Measurements from ENCODE around the gene EHMT2. TPM values are rescaled to one million over a fixed set of nuclear protein-coding genes. Genes with fewer than 3 reads are reported as not detected.

Gene EHMT2
- total and polyA plus RNA-seq, 2 of the 13 experiments (the other 11 are each of a cell fraction or from before 2014, with no cell fraction given), result 55.2 to 69.2 TPM

GRCh38 chr6:31897612-31898382, at the start of gene EHMT2 (continued):
- TF ChIP-seq, protein P1, sequence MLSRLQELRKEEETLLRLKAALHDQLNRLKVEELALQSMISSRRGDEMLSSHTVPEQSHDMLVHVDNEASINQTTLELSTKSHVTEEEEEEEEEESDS (CRISPR knock-in tag; IDR thresholded peaks at IDR 0.05; ENCODE audit: borderline replicate concordance), result no peak
- no peak for TF ChIP-seq SRSF4 (IDR thresholded peaks at IDR 0.05; ENCODE audit: low read depth, low read length, poor library complexity, severe bottlenecking)
- no peak for TF ChIP-seq DNMT1 (CRISPR knock-in tag; IDR thresholded peaks at IDR 0.05)
- no peak for TF ChIP-seq ELK4 (CRISPR knock-in tag; IDR thresholded peaks at IDR 0.05; ENCODE audit: borderline replicate concordance)
- TF ChIP-seq ZNF34 (CRISPR knock-in tag; IDR thresholded peaks at IDR 0.05; ENCODE audit: borderline replicate concordance), result no peak
- peak; percentile 8; the same call in 1 of the 2 replicates for TF ChIP-seq MTA1 (CRISPR knock-in tag; IDR thresholded peaks at IDR 0.05; ENCODE audit: borderline replicate concordance)
- TF ChIP-seq ZFYVE20 (CRISPR knock-in tag; IDR thresholded peaks at IDR 0.05; ENCODE audit: borderline replicate concordance, low read depth), result no peak
- no peak for TF ChIP-seq ZNF3 (CRISPR knock-in tag; IDR thresholded peaks at IDR 0.05)
- TF ChIP-seq SETDB1 (CRISPR knock-in tag; IDR thresholded peaks at IDR 0.05; ENCODE audit: borderline replicate concordance), result no peak
- TF ChIP-seq TMF1 (CRISPR knock-in tag; IDR thresholded peaks at IDR 0.05; ENCODE audit: low read depth), result no peak
- TF ChIP-seq MTF1 (CRISPR knock-in tag; IDR thresholded peaks at IDR 0.05), result no peak
- no peak for TF ChIP-seq HDAC2 (CRISPR knock-in tag; IDR thresholded peaks at IDR 0.05)
- 0 out of 2 replicates have a peak, but pooled peaks have one; percentile 16 for TF ChIP-seq ZSCAN20 (CRISPR knock-in tag; IDR thresholded peaks at IDR 0.05; ENCODE audit: borderline replicate concordance)
- TF ChIP-seq, protein P2, sequence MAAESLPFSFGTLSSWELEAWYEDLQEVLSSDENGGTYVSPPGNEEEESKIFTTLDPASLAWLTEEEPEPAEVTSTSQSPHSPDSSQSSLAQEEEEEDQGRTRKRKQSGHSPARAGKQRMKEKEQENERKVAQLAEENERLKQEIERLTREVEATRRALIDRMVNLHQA (CRISPR knock-in tag; IDR thresholded peaks at IDR 0.05), result no peak
- TF ChIP-seq PLRG1 (conservative IDR thresholded peaks at IDR 0.05), result no peak
- no peak for TF ChIP-seq ZNF205 (CRISPR knock-in tag; IDR thresholded peaks at IDR 0.05)
- TF ChIP-seq ZNF451 (CRISPR knock-in tag; IDR thresholded peaks at IDR 0.05), result no peak
- TF ChIP-seq ZKSCAN8 (CRISPR knock-in tag; IDR thresholded peaks at IDR 0.05; ENCODE audit: borderline replicate concordance), result no peak
- peak; percentile 56 for TF ChIP-seq ZFX (CRISPR knock-in tag; IDR thresholded peaks at IDR 0.05; ENCODE audit: low read depth)
- no peak for TF ChIP-seq ZNF616 (CRISPR knock-in tag; IDR thresholded peaks at IDR 0.05; ENCODE audit: low read depth)
- TF ChIP-seq THAP11 (CRISPR knock-in tag; IDR thresholded peaks at IDR 0.05), result peak; percentile 85
- no peak for TF ChIP-seq ZNF552 (CRISPR knock-in tag; IDR thresholded peaks at IDR 0.05; ENCODE audit: borderline replicate concordance)
- TF ChIP-seq HNF1B (CRISPR knock-in tag; IDR thresholded peaks at IDR 0.05), result 0 out of 2 replicates have a peak, but pooled peaks have one; percentile 26
- TF ChIP-seq, protein P3, sequence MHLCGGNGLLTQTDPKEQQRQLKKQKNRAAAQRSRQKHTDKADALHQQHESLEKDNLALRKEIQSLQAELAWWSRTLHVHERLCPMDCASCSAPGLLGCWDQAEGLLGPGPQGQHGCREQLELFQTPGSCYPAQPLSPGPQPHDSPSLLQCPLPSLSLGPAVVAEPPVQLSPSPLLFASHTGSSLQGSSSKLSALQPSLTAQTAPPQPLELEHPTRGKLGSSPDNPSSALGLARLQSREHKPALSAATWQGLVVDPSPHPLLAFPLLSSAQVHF (CRISPR knock-in tag; IDR thresholded peaks at IDR 0.05), result no peak

Measured in HepG2 (cell line).